ENCODE data around the gene DTD1. TPM values are rescaled to one million over a fixed set of nuclear protein-coding genes. Genes with fewer than 3 reads are reported as not detected.

The DTD1 gene
- total and polyA plus RNA-seq, 2 of the 13 experiments (the other 11 are each of a cell fraction or from before 2014, with no cell fraction given) = 41.2 to 79.3 TPM

DNA sequence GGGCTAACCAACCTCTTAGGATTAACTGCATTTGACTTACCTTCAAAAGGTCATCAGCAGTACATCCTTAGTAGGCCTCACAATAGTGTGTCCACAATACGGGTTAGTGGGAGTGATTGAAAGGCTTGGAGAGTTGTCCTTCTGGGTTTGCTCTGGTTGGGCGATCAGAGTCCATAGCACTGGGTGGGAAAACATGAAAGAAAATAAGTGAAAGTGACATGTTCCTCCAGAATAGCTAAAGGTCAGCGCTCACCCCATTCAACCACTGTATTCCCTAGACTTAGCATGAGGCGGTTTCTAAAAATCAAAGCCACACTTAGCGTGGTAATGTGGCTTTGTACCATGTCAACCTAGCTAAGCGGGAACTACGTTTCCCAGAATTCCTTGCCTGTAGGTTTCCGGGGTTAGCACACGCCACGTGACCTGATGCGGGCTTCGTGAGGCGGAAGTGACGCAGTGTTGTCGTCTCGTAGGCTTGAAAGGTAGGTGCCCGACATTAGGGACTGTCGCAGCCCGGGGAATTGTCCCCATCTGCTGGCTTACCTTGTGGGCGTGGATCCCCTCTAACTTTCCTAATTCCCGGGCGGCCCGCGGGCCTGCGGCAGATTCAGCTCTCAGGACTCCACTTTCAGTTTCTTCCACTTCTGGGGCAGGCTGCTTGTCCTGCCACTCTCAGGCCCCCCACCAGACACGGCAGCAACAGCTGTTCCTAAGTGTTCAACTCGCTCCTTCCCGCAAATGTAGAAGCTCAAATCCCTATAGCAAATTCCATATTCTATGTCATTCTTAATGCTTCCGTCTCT is 206.0 kb downstream of the DTD1 start:
- ChIA-PET POLR2A (interaction anchor here (0.7 to 1.3 kb wide), 5 partner anchors 10 to 286 kb away, joined by 3 to 6 read pairs (median 3); partner anchors contain the start of gene SEC23B), CTCF (ENCODE audit: low intra/inter-chr PET ratio, low total read pairs) (no interaction called here)
- peak; percentile 97 for DNase-seq (ENCODE audit: low spot score)
- Histone ChIP-seq H3K79me2 (ENCODE audit: insufficient read depth, low read length) (no peaks in the 10 kb centered on the region), H3K4me2 (ENCODE audit: low read depth, low read length) (peak overlapping the region; percentile 94), H3K27me3 (ENCODE audit: control insufficient read depth in 1 of 2, insufficient read depth in 2 of 2, low read length in 2 of 2) (no peaks in the 10 kb centered on the region; a peak in 1 of 5 replicates), H3K4me1 (ENCODE audit: insufficient read depth, low read length) (peaks cover 16% of the 10 kb centered on the region), H2AFZ (ENCODE audit: low read length) (peak overlapping the region; percentile 85), H3K27ac (ENCODE audit: extremely low read length, insufficient read depth, low read length) (peak overlapping the region; percentile 44), H3K4me3 (replicated peaks in 1 of 3; ENCODE audit: insufficient read depth in 1 of 3, low read depth in 2 of 3, low read length in 3 of 3) (peak overlapping the region; percentile 76 to 78 (median 76)), H4K20me1 (ENCODE audit: insufficient read depth, low read length) (no peaks in the 10 kb centered on the region), H3K9ac (ENCODE audit: insufficient read depth, low read depth, low read length) (peak overlapping the region; percentile 73), H3K9me3 (ENCODE audit: low read length) (peaks cover 7% of the 10 kb centered on the region; the same call in 1 of the 2 replicates), H3K36me3 (replicated peaks in 1 of 2; ENCODE audit: control insufficient read depth in 1 of 2, insufficient read depth in 2 of 2, low read length in 2 of 2) (no peaks in the 10 kb centered on the region)
- in situ Hi-C loops (cut with HindIII; ENCODE audit: extremely low pct_ligation_motif_present, low pct_unique_long_range_greater_than_20kb) = no loop called here
- no TSS peak for BruUV-seq (replicated peaks)
- intact Hi-C loops (cut with micrococcal nuclease; ENCODE audit: unreplicated experiment) = loop anchor here (1.0 to 5.0 kb wide), 2 partner anchors 162 to 207 kb away; partner anchors contain the start of gene DTD1
- peak; percentile 99 for ATAC-seq
- WGBS (ENCODE audit: low lambda C conversion rate) = 3% methylated on average over 29 of the region's 29 CpGs
- FAIRE-seq = peak; percentile 99
- peak; percentile 99 for TF ChIP-seq IRF2 (CRISPR knock-in tag; IDR thresholded peaks at IDR 0.05)
- no peak for TF ChIP-seq HHEX (CRISPR knock-in tag; IDR thresholded peaks at IDR 0.05)
- TF ChIP-seq, protein P1, sequence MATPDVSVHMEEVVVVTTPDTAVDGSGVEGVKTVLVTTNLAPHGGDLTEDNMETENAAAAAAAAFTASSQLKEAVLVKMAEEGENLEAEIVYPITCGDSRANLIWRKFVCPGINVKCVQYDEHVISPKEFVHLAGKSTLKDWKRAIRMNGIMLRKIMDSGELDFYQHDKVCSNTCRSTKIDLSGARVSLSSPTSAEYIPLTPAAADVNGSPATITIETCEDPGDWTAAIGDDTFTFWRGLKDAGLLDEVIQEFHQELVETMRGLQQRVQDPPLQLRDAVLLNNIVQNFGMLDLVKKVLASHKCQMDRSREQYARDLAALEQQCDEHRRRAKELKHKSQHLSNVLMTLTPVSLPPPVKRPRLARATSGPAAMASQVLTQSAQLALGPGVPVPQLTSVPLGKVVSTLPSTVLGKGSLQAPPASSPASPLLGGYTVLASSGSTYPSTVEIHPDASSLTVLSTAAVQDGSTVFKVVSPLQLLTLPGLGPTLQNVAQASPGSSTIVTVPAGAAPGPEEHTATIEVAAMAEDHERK (CRISPR knock-in tag; IDR thresholded peaks at IDR 0.05; ENCODE audit: low read depth) = peak; percentile 72
- TF ChIP-seq ATF1 (CRISPR knock-in tag; IDR thresholded peaks at IDR 0.05) = peak; percentile 95
- TF ChIP-seq MYC (CRISPR knock-in tag; IDR thresholded peaks at IDR 0.05; ENCODE audit: borderline replicate concordance) = peak; percentile 89
- TF ChIP-seq ATF7-NPFF (CRISPR knock-in tag; IDR thresholded peaks at IDR 0.05; ENCODE audit: low read depth) = no peak
- TF ChIP-seq DNMT3B (CRISPR knock-in tag; conservative IDR thresholded peaks at IDR 0.05) = peak; percentile 84
- no peak for TF ChIP-seq NFE2L2 (IDR thresholded peaks at IDR 0.05; ENCODE audit: low read length)
- TF ChIP-seq ZNF746 (CRISPR knock-in tag; IDR thresholded peaks at IDR 0.05) = 0 out of 2 replicates have a peak, but pooled peaks have one; percentile 41
- TF ChIP-seq ZNF879 (CRISPR knock-in tag; IDR thresholded peaks at IDR 0.05) = no peak
- TF ChIP-seq POGZ (CRISPR knock-in tag; IDR thresholded peaks at IDR 0.05) = peak; percentile 99
- peak; percentile 84 for TF ChIP-seq SUZ12 (IDR thresholded peaks at IDR 0.05; ENCODE audit: low read depth, low read length)
- no peak for TF ChIP-seq NBN (conservative IDR thresholded peaks at IDR 0.05)
- peak; percentile 88; the same call in 1 of the 2 replicates for TF ChIP-seq AHR (CRISPR knock-in tag; IDR thresholded peaks at IDR 0.05)
- TF ChIP-seq, protein P2, sequence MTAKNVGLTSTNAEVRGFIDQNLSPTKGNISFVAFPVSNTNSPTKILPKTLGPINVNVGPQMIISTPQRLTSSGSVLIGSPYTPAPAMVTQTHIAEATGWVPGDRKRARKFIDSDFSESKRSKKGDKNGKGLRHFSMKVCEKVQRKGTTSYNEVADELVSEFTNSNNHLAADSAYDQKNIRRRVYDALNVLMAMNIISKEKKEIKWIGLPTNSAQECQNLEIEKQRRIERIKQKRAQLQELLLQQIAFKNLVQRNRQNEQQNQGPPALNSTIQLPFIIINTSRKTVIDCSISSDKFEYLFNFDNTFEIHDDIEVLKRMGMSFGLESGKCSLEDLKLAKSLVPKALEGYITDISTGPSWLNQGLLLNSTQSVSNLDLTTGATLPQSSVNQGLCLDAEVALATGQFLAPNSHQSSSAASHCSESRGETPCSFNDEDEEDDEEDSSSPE (CRISPR knock-in tag; IDR thresholded peaks at IDR 0.05) = peak; percentile 27
- TF ChIP-seq, protein P3, sequence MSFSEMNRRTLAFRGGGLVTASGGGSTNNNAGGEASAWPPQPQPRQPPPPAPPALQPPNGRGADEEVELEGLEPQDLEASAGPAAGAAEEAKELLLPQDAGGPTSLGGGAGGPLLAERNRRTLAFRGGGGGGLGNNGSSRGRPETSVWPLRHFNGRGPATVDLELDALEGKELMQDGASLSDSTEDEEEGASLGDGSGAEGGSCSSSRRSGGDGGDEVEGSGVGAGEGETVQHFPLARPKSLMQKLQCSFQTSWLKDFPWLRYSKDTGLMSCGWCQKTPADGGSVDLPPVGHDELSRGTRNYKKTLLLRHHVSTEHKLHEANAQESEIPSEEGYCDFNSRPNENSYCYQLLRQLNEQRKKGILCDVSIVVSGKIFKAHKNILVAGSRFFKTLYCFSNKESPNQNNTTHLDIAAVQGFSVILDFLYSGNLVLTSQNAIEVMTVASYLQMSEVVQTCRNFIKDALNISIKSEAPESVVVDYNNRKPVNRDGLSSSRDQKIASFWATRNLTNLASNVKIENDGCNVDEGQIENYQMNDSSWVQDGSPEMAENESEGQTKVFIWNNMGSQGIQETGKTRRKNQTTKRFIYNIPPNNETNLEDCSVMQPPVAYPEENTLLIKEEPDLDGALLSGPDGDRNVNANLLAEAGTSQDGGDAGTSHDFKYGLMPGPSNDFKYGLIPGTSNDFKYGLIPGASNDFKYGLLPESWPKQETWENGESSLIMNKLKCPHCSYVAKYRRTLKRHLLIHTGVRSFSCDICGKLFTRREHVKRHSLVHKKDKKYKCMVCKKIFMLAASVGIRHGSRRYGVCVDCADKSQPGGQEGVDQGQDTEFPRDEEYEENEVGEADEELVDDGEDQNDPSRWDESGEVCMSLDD (CRISPR knock-in tag; IDR thresholded peaks at IDR 0.05; ENCODE audit: borderline replicate concordance) = no peak
- TF ChIP-seq ZNF180 (CRISPR knock-in tag; IDR thresholded peaks at IDR 0.05; ENCODE audit: borderline replicate concordance, low read depth) = peak; percentile 89; the same call in 1 of the 2 replicates
- TF ChIP-seq SNRNP70 (IDR thresholded peaks at IDR 0.05; ENCODE audit: low read depth, low read length) = no peak
- TF ChIP-seq, protein P4, sequence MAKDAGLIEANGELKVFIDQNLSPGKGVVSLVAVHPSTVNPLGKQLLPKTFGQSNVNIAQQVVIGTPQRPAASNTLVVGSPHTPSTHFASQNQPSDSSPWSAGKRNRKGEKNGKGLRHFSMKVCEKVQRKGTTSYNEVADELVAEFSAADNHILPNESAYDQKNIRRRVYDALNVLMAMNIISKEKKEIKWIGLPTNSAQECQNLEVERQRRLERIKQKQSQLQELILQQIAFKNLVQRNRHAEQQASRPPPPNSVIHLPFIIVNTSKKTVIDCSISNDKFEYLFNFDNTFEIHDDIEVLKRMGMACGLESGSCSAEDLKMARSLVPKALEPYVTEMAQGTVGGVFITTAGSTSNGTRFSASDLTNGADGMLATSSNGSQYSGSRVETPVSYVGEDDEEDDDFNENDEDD (CRISPR knock-in tag; IDR thresholded peaks at IDR 0.05; ENCODE audit: borderline replicate concordance) = 0 out of 2 replicates have a peak, but pooled peaks have one; percentile 54
